ENCODE measurements around the gene PARP14. TPM values are rescaled to one million over a fixed set of nuclear protein-coding genes. Genes with fewer than 3 reads are reported as not detected.

The PARP14 gene
- total and polyA plus RNA-seq, 7 donors = 2.2 to 10.0 (median 6.0) TPM

- Histone ChIP-seq H3K27me3 (ENCODE audit: insufficient read depth in 3 of 3, low read length in 2 of 3) (peaks cover 0 to 3% (median 0%) of the 10 kb centered on the region in 3 donors), H3K4me3 (no peak overlapping the region), H3K9me3 (peaks cover 2% of the 10 kb centered on the region), H3K4me1 (no peaks in the 10 kb centered on the region), H3K27ac (no peak overlapping the region), H3K36me3 (ENCODE audit: insufficient read depth in 1 of 2, low read depth in 1 of 2) (no peaks in the 10 kb centered on the region)
- intact Hi-C loops (cut with DNase I) = no loop called here
- no peak for DNase-seq
- ATAC-seq = no peak
- 81 to 84% (median 82%) methylated on average over 13 of the region's 13 CpGs for WGBS, 3 donors
- TF ChIP-seq CTCF (IDR thresholded peaks at IDR 0.05) = no peak
Measured at GRCh38 chr3:122661633-122662032, 19.0 kb upstream of the PARP14 start.

GRCh38 chr3:122662505-122662904 is 18.1 kb upstream of the PARP14 start:
- Histone ChIP-seq H3K4me3 (no peak overlapping the region), H3K27ac (no peak overlapping the region), H3K9me3 (peaks cover 2% of the 10 kb centered on the region), H3K36me3 (ENCODE audit: insufficient read depth in 1 of 2, low read depth in 1 of 2) (no peaks in the 10 kb centered on the region), H3K4me1 (no peaks in the 10 kb centered on the region), H3K27me3 (ENCODE audit: insufficient read depth in 3 of 3, low read length in 2 of 3) (peaks cover 0 to 3% (median 0%) of the 10 kb centered on the region in 3 donors)
- ATAC-seq (no peak), DNase-seq (no peak)
- TF ChIP-seq CTCF (IDR thresholded peaks at IDR 0.05) = no peak
- intact Hi-C loops (cut with DNase I) = no loop called here
- 53 to 58% (median 56%) methylated on average over 2 of the region's 2 CpGs for WGBS, 3 donors

- H3K4me3 ChIP-seq = no peak overlapping the region
- no peak for ATAC-seq
- DNase-seq = no peak
- intact Hi-C loops (cut with DNase I) = no loop called here
- no peaks in the 10 kb centered on the region for H3K4me1 ChIP-seq
- 43 to 47% (median 43%) methylated on average over 4 of the region's 4 CpGs for WGBS, 3 donors
- H3K9me3 ChIP-seq = peaks cover 2% of the 10 kb centered on the region
- no peaks in the 10 kb centered on the region for H3K36me3 ChIP-seq (ENCODE audit: insufficient read depth in 1 of 2, low read depth in 1 of 2)
- H3K27ac ChIP-seq = no peak overlapping the region
- TF ChIP-seq CTCF (IDR thresholded peaks at IDR 0.05) = no peak
- H3K27me3 ChIP-seq (ENCODE audit: insufficient read depth in 3 of 3, low read length in 2 of 3) = peaks cover 0 to 3% (median 0%) of the 10 kb centered on the region in 3 donors
Measured at GRCh38 chr3:122665226-122665786, 15.3 kb upstream of the PARP14 start.

GRCh38 chr3:122665881-122666280 is 14.8 kb upstream of the PARP14 start:
- no peaks in the 10 kb centered on the region for H3K36me3 ChIP-seq (ENCODE audit: insufficient read depth in 1 of 2, low read depth in 1 of 2)
- H3K27me3 ChIP-seq (ENCODE audit: insufficient read depth in 3 of 3, low read length in 2 of 3) = peaks cover 0 to 3% (median 0%) of the 10 kb centered on the region in 3 donors
- DNase-seq = no peak
- no peak overlapping the region for H3K4me3 ChIP-seq
- TF ChIP-seq CTCF (IDR thresholded peaks at IDR 0.05) = no peak
- peaks cover 2% of the 10 kb centered on the region for H3K9me3 ChIP-seq
- no peak for ATAC-seq
- intact Hi-C loops (cut with DNase I) = no loop called here
- no peak overlapping the region for H3K27ac ChIP-seq
- no peaks in the 10 kb centered on the region for H3K4me1 ChIP-seq
